H1 (cell line): Measurements from ENCODE around the gene AFG1L. TPM values are rescaled to one million over a fixed set of nuclear protein-coding genes. Genes with fewer than 3 reads are reported as not detected.

Source experiments
- CTCF ChIA-PET: fragments of 300-600 bp; sonication (Branson Sonifier 250); formaldehyde crosslinking; loops from one replicate; lab custom pipeline; 2021; ENCODE audit not compliant: partially characterized antibody; lab: Charles Lee
- POLR2A ChIA-PET: fragments of 300-600 bp; sonication (Branson Sonifier 250); formaldehyde crosslinking; loops from one replicate; lab custom pipeline; 2021; ENCODE audit warnings: inconsistent platforms; ENCODE audit not compliant: partially characterized antibody; lab: Charles Lee
- DNase-seq, 2 experiments: peaks; one replicate each; pipeline versions ENCODE4 v3.0.0 to v3.0.0-alpha.2; 2010 to 2022; ENCODE audit warnings: low spot score in 2 of 2, low read depth in 1 of 2, mixed read lengths in 1 of 2
- FAIRE-seq: peaks from 2 replicates; lab custom pipeline; 2011; peaks lifted over from hg19 to GRCh38; lab: Jason Lieb, UNC
- H2AFZ ChIP-seq: 2 replicates; pipeline ENCODE4 v1.8.1; 2012; ENCODE audit warnings: low read length, inconsistent platforms
- H2AK5ac ChIP-seq: 2 replicates; pipeline ENCODE4 v1.6.1; 2013; ENCODE audit warnings: low read depth, low read length
- H2BK120ac ChIP-seq: replicated peaks from 2 replicates; pipeline ENCODE3; 2013; ENCODE audit warnings: low read depth, low read length, inconsistent platforms
- H2BK12ac ChIP-seq: 2 replicates; pipeline ENCODE4 v1.6.1; 2013; ENCODE audit warnings: low read depth, low read length
- H2BK15ac ChIP-seq: 2 replicates; pipeline ENCODE4 v1.6.1; 2013; ENCODE audit warnings: low read length
- H2BK20ac ChIP-seq: 2 replicates; pipeline ENCODE4 v1.6.1; 2013; ENCODE audit warnings: low read length
- H2BK5ac ChIP-seq: 2 replicates; pipeline ENCODE4 v1.6.1; 2013; ENCODE audit warnings: low read depth, low read length
- H3K14ac ChIP-seq: 2 replicates; pipeline ENCODE4 v1.6.1; 2013; ENCODE audit warnings: inconsistent platforms; ENCODE audit not compliant: insufficient read length
- H3K18ac ChIP-seq: 2 replicates; pipeline ENCODE4 v1.6.1; 2013; ENCODE audit warnings: low read length; ENCODE audit errors: extremely low read depth
- H3K23ac ChIP-seq: 2 replicates; pipeline ENCODE4 v1.6.1; 2013; ENCODE audit warnings: inconsistent platforms; ENCODE audit not compliant: insufficient read length
- H3K23me2 ChIP-seq: 2 replicates; pipeline ENCODE4 v1.6.1; 2013; ENCODE audit warnings: low read depth, low read length
- H3K27ac ChIP-seq: 2 replicates; pipeline ENCODE4 v1.6.1; 2011; ENCODE audit warnings: low read depth, low read length, inconsistent platforms
- H3K27me3 ChIP-seq, 4 experiments: replicated peaks in 1 of 4; 1 replicate in 1 of 4; 2 replicates in 3 of 4; pipeline versions ENCODE4 v1.6.1 to v1.8.1; 2011 to 2013; ENCODE audit warnings: low read length in 3 of 4, mild to moderate bottlenecking in 3 of 4, inconsistent platforms in 2 of 4, mixed read lengths in 2 of 4, moderate library complexity in 1 of 4; ENCODE audit not compliant: control insufficient read depth in 3 of 4, insufficient read depth in 3 of 4; ENCODE audit errors: extremely low read depth in 1 of 4
- H3K36me3 ChIP-seq, 4 experiments: 2 replicates each; pipeline versions ENCODE4 v1.6.1 to v1.8.1; 2011 to 2013; ENCODE audit warnings: mild to moderate bottlenecking in 4 of 4, low read length in 3 of 4, moderate library complexity in 2 of 4, control low read depth in 1 of 4, inconsistent platforms in 1 of 4; ENCODE audit not compliant: insufficient read depth in 4 of 4, control insufficient read depth in 2 of 4
- H3K4ac ChIP-seq: replicated peaks from 2 replicates; pipeline ENCODE3; 2013; ENCODE audit warnings: low read length, low read depth, mixed read lengths, inconsistent platforms; ENCODE audit not compliant: insufficient read length
- H3K4me1 ChIP-seq, 4 experiments: replicated peaks in 1 of 4; 1 replicate in 1 of 4; 2 replicates in 3 of 4; pipeline versions ENCODE4 v1.6.1 to v1.8.1; 2011 to 2013; ENCODE audit warnings: low read length in 3 of 4, inconsistent platforms in 2 of 4, mixed read lengths in 1 of 4; ENCODE audit not compliant: insufficient read depth in 4 of 4, control insufficient read depth in 3 of 4
- H3K4me2 ChIP-seq, 2 experiments: 2 replicates each; pipeline versions ENCODE4 v1.6.1 to v1.8.1; 2011 to 2013; ENCODE audit warnings: low read depth in 2 of 2, low read length in 2 of 2, control low read depth in 1 of 2, inconsistent platforms in 1 of 2, mild to moderate bottlenecking in 1 of 2; ENCODE audit not compliant: insufficient read depth in 1 of 2
- H3K4me3 ChIP-seq, 4 experiments: fragments of 200-600, 300-600 bp in 1 of 4; sonication (generic), shearing (Covaris generic), sonication (Bioruptor Twin) in 1 of 4; 2 replicates each; pipeline versions ENCODE4 v1.5.1 to v1.8.1; 2011 to 2016; ENCODE audit warnings: low read length in 4 of 4, low read depth in 3 of 4, control low read depth in 2 of 4, inconsistent platforms in 2 of 4, mild to moderate bottlenecking in 2 of 4, mixed read lengths in 1 of 4, moderate library complexity in 1 of 4; ENCODE audit not compliant: insufficient read depth in 2 of 4; ENCODE audit errors: extremely low read depth in 1 of 4
- H3K56ac ChIP-seq: replicated peaks from 2 replicates; pipeline ENCODE3; 2013; ENCODE audit warnings: low read depth, mild to moderate bottlenecking, mixed read lengths, low read length, inconsistent platforms; ENCODE audit not compliant: insufficient read length
- H3K79me1 ChIP-seq: 2 replicates; pipeline ENCODE4 v1.6.1; 2013; ENCODE audit warnings: low read depth, low read length, control low read depth
- H3K79me2 ChIP-seq, 2 experiments: 2 replicates each; pipeline versions ENCODE4 v1.6.1 to v1.8.1; 2012 to 2013; ENCODE audit warnings: low read length in 2 of 2, mild to moderate bottlenecking in 2 of 2, inconsistent platforms in 1 of 2; ENCODE audit not compliant: insufficient read depth in 2 of 2, control insufficient read depth in 1 of 2
- H3K9ac ChIP-seq, 4 experiments: replicated peaks in 1 of 4; 1 replicate in 1 of 4; 2 replicates in 3 of 4; pipeline versions ENCODE4 v1.6.1 to v1.8.1; 2011 to 2013; ENCODE audit warnings: low read depth in 3 of 4, low read length in 3 of 4, control low read depth in 2 of 4, mild to moderate bottlenecking in 2 of 4, moderate library complexity in 2 of 4, inconsistent platforms in 1 of 4; ENCODE audit errors: extremely low read depth in 1 of 4
- H3K9me3 ChIP-seq, 2 experiments: 2 replicates each; pipeline versions ENCODE4 v1.6.1 to v1.8.1; 2012 to 2013; ENCODE audit warnings: mild to moderate bottlenecking in 2 of 2, moderate library complexity in 2 of 2, control low read depth in 1 of 2, inconsistent platforms in 1 of 2, low read depth in 1 of 2, low read length in 1 of 2, mixed read lengths in 1 of 2; ENCODE audit not compliant: insufficient read depth in 2 of 2
- H4K20me1 ChIP-seq, 2 experiments: replicated peaks in 1 of 2; 2 replicates each; pipeline versions ENCODE3 to v1.8.1; 2011 to 2013; ENCODE audit warnings: inconsistent platforms in 2 of 2, low read length in 2 of 2, mild to moderate bottlenecking in 1 of 2; ENCODE audit not compliant: insufficient read depth in 2 of 2, control insufficient read depth in 1 of 2
- H4K5ac ChIP-seq: 2 replicates; pipeline ENCODE4 v1.6.1; 2013; ENCODE audit warnings: low read length, low read depth, mixed read lengths, inconsistent platforms; ENCODE audit not compliant: insufficient read length
- H4K8ac ChIP-seq: 2 replicates; pipeline ENCODE4 v1.8.0; 2013; ENCODE audit warnings: mild to moderate bottlenecking, moderate library complexity, low read length, inconsistent platforms; ENCODE audit not compliant: insufficient read depth; ENCODE audit errors: extremely low read depth
- H4K91ac ChIP-seq: replicated peaks from 2 replicates; pipeline ENCODE3; 2013; ENCODE audit warnings: low read length, mixed read lengths, inconsistent platforms; ENCODE audit not compliant: insufficient read length
- FOSL1 ChIP-seq: IDR thresholded peaks from 2 replicates; pipeline ENCODE4 v1.6.1; 2011; ENCODE audit warnings: mild to moderate bottlenecking, low read depth, low read length, moderate library complexity; ENCODE audit not compliant: insufficient read depth
- KDM4A ChIP-seq: IDR thresholded peaks from one replicate; pipeline ENCODE4 v1.7.1; 2012; ENCODE audit warnings: low read depth, mild to moderate bottlenecking, moderate library complexity, low read length, inconsistent platforms; ENCODE audit not compliant: severe bottlenecking
- POLR2A ChIP-seq, 2 experiments: IDR thresholded peaks; 1 replicate in 1 of 2; 2 replicates in 1 of 2; pipeline ENCODE4 v1.6.1; 2011; ENCODE audit warnings: low read depth in 2 of 2, low read length in 2 of 2, mild to moderate bottlenecking in 2 of 2; ENCODE audit errors: control extremely low read depth in 1 of 2
- WGBS, 2 experiments: shearing (Covaris generic) in 1 of 2; methylation state at CpG; one replicate each; pipeline versions ENCODE4 v1.1.6 to v1.1.7; 2013 to 2015; ENCODE audit warnings: low lambda C conversion rate in 2 of 2, mixed read lengths in 2 of 2, inconsistent platforms in 1 of 2, low coverage in 1 of 2, missing lambda C conversion rate in 1 of 2; ENCODE audit not compliant: insufficient replicate concordance in 2 of 2, insufficient coverage in 1 of 2, insufficient read length in 1 of 2; ENCODE audit errors: extremely low coverage in 1 of 2, missing lambda C conversion rate in 1 of 2; 5-methylcytosine and 5-hydroxymethylcytosine counted together
- polyA plus RNA-seq, 7 experiments: library from polyadenylated mRNA; depleted of rRNA in 3 of 7; stranded (reverse) in 5 of 7; unstranded in 2 of 7; fragments of >200 nt in 5 of 7; fragments of 200-250 nt in 2 of 7; gene quantifications; 1 replicate in 5 of 7; 2 replicates in 1 of 7; 4 replicates in 1 of 7; pipeline versions ENCODE4 v1.2.1 to v1.2.3, GENCODE V29; 2011 to 2013; ENCODE audit warnings: missing spikeins in 2 of 7, mixed read lengths in 2 of 7
- total RNA-seq: library from RNA; stranded (reverse); fragmentation: NEBNext Ultra II Directional; extraction: Animal tissue kit (Norgen Biotek cat#: 25700); gene quantifications from 2 replicates; pipeline ENCODE4 v1.2.1, GENCODE V29; 2021

AFG1L gene
- total and polyA plus RNA-seq, 2 of the 8 experiments (the other 6 are each of a cell fraction or from before 2014, with no cell fraction given) = 0.98 to 5.7 TPM

- H2BK12ac ChIP-seq = no peak overlapping the region
- ChIA-PET POLR2A (interaction anchor here (0.9 to 1.2 kb wide), 2 partner anchors 10 to 12 kb away, joined by 4 to 6 read pairs; no protein-coding TSS in a partner anchor), CTCF (interaction anchor here (0.7 to 8.0 kb wide), 11 partner anchors 8 to 526 kb away, joined by 3 to 117 read pairs (median 3); no protein-coding TSS in a partner anchor)
- H3K36me3 ChIP-seq = no peaks in the 10 kb centered on the region
- no peak overlapping the region for H4K5ac ChIP-seq
- H4K91ac ChIP-seq = no peak overlapping the region
- H3K23ac ChIP-seq = no peak overlapping the region
- no peaks in the 10 kb centered on the region for H4K20me1 ChIP-seq
- H3K27ac ChIP-seq = no peak overlapping the region
- no peak overlapping the region for H2AFZ ChIP-seq
- no peaks in the 10 kb centered on the region for H3K23me2 ChIP-seq
- H3K18ac ChIP-seq = no peak overlapping the region
- no peak overlapping the region for H3K4me3 ChIP-seq
- H3K27me3 ChIP-seq = no peaks in the 10 kb centered on the region
- no peak for FAIRE-seq
- TF ChIP-seq KDM4A (no peak), POLR2A (IDR thresholded peaks at IDR 0.05; ENCODE audit: control extremely low read depth in 1 of 2, low read depth in 2 of 2, low read length in 2 of 2) (no peak), FOSL1 (no peak)
- no peak for DNase-seq
- H4K8ac ChIP-seq = no peak overlapping the region
- 94% methylated on average over 6 of the region's 6 CpGs; no CpG with 5 or more reads in 1 of the 2 experiments for WGBS, 2 experiments
- H3K4me2 ChIP-seq = no peak overlapping the region
- H3K14ac ChIP-seq = no peak overlapping the region
- no peak overlapping the region for H2BK5ac ChIP-seq
- no peaks in the 10 kb centered on the region for H3K79me1 ChIP-seq
- H2BK15ac ChIP-seq = no peak overlapping the region
- no peak overlapping the region for H3K4ac ChIP-seq
- H2BK120ac ChIP-seq = no peak overlapping the region
- no peaks in the 10 kb centered on the region for H3K9me3 ChIP-seq
- peaks cover 0 to 9% (median 1%) of the 10 kb centered on the region in 4 experiments; a peak in 3 of 7 replicates for H3K4me1 ChIP-seq
- H2AK5ac ChIP-seq = no peak overlapping the region
- no peak overlapping the region for H3K56ac ChIP-seq
- H3K9ac ChIP-seq = no peak overlapping the region
- H3K79me2 ChIP-seq = no peaks in the 10 kb centered on the region
- H2BK20ac ChIP-seq = no peak overlapping the region
Observed at GRCh38 chr6:108546079-108547049, 251.5 kb downstream of the AFG1L start.
